Spleen (tissue), 7 donors: ENCODE data around the gene CA12.

ENCODE experiments used
- POLR2A ChIP-seq, 3 donors: fragments of 450-650 bp; IDR thresholded peaks; one replicate each; pipeline ENCODE4 v1.5.1; 2017; ENCODE audit warnings: antibody characterized with exemption in 3 of 3, mild to moderate bottlenecking in 1 of 3
- POLR2AphosphoS5 ChIP-seq, 3 donors: sonication (generic); formaldehyde crosslinking; IDR thresholded peaks; one replicate each; pipeline ENCODE4 v1.5.1; 2017; ENCODE audit warnings: antibody characterized with exemption in 3 of 3
- TF ChIP-seq, protein P1 (sequence below), 11 experiments: fragments of 200-600 bp in 7 of 11; fragments of 450-650 bp in 4 of 11; sonication (generic) in 4 of 11; IDR thresholded peaks in 8 of 11; conservative IDR thresholded peaks in 3 of 11; 1 replicate in 7 of 11; 2 replicates in 4 of 11; pipeline versions ENCODE4 v1.4.0 to v1.8.0; 2016 to 2021; ENCODE audit warnings: antibody characterized with exemption in 11 of 11, inconsistent platforms in 4 of 11, mild to moderate bottlenecking in 1 of 11
- donor health status: DM: no; HTN: no; CAD: no; lungs with moderate emphysema.
- donor health status: DM: no; HTN: no; CAD: no.
- donor health status: DM: no; HTN: no; CAD: no.

- TF ChIP-seq POLR2A (IDR thresholded peaks at IDR 0.05) = no peak
- TF ChIP-seq, protein P1, sequence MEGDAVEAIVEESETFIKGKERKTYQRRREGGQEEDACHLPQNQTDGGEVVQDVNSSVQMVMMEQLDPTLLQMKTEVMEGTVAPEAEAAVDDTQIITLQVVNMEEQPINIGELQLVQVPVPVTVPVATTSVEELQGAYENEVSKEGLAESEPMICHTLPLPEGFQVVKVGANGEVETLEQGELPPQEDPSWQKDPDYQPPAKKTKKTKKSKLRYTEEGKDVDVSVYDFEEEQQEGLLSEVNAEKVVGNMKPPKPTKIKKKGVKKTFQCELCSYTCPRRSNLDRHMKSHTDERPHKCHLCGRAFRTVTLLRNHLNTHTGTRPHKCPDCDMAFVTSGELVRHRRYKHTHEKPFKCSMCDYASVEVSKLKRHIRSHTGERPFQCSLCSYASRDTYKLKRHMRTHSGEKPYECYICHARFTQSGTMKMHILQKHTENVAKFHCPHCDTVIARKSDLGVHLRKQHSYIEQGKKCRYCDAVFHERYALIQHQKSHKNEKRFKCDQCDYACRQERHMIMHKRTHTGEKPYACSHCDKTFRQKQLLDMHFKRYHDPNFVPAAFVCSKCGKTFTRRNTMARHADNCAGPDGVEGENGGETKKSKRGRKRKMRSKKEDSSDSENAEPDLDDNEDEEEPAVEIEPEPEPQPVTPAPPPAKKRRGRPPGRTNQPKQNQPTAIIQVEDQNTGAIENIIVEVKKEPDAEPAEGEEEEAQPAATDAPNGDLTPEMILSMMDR (IDR thresholded peaks at IDR 0.05 in 8 of 11, conservative IDR thresholded peaks at IDR 0.05 in 3 of 11) = no peak
- no peak for TF ChIP-seq POLR2AphosphoS5 (IDR thresholded peaks at IDR 0.05)
Observed at GRCh38 chr15:63367390-63367789, 14.3 kb downstream of the CA12 start.
